PC-3 (cell line): ENCODE results near the gene FGF18.

Source experiments
- CTCF ChIP-seq: fragments of 300-600 bp; sonication (generic); conservative IDR thresholded peaks from 2 replicates; pipeline ENCODE4 v1.5.1; 2017; ENCODE audit warnings: antibody characterized with exemption, low read depth, mild to moderate bottlenecking, low read length
- EZH2 ChIP-seq: fragments of 300-600 bp; sonication (generic); IDR thresholded peaks from one replicate; pipeline ENCODE4 v1.6.1; 2017; ENCODE audit warnings: antibody characterized with exemption, mild to moderate bottlenecking, low read length; ENCODE audit not compliant: unreplicated experiment
- EZH2phosphoT487 ChIP-seq: fragments of 300-600 bp; sonication (generic); IDR thresholded peaks from 2 replicates; pipeline ENCODE4 v1.6.1; 2018; ENCODE audit warnings: mild to moderate bottlenecking, antibody characterized with exemption, low read length, borderline replicate concordance

- TF ChIP-seq CTCF (no peak), EZH2 (no peak), EZH2phosphoT487 (no peak)
Observed at GRCh38 chr5:171407234-171407633, 12.2 kb upstream of the FGF18 start.
